ENCODE results near the gene MLKL. TPM values are rescaled to one million over a fixed set of nuclear protein-coding genes. Genes with fewer than 3 reads are reported as not detected.
"Not testable (repeated sequence)": the region's sequence is repeated elsewhere in the genome, so short reads cannot be mapped to it uniquely, and the experiment has no call there.

MLKL gene
- total RNA-seq, 2 experiments from 2014 or later = 30.3 TPM

DNA sequence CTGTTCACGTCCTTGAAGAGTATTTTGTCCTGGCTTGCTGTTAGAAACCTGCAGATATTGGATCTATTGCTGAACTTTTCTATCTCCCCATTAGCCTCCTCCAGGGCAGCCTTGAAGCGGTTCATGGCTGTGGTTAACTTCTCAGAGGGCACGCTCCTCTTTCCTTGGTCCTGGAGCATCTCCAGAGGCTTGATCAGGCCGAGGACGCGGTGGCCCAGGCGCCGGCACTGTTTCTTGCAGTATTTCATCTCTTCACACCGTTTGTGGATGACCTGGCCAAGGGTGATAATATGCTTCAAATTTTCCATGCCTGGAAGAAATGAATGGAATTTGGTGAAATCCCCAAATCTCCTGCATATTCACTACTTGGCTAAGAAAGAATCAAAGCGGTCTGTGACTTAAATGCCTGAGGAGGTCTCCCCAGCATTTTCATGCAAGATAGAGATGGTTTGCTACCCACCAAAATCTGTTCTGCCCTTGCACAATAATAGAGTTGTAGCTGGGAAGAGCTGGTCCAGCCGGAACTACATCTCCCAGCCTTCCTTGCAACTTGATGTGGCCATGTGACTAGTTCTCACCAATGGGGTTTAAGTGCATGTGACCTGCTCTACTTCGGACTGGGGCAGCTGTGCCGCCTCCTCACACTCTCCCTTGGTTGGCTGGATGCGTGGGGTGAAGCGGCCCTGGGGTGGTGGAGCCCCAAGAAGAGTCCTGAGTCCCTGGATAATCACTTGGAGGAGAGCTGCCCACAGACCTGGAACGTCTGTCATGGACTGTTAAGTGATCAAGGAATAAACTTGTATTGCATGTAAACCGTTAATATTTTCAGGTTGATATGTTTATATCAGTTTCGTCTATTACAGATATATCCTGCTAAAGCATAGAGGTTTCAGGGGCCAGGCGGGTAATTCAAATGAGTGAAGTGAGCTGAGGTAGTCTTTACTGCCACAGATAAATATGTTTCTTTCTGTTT, 4.9 kb downstream of the MLKL start:
- ATAC-seq (peak; percentile 79), DNase-seq (peak; percentile 78)
- POLR2A ChIA-PET = interaction anchor here (1.0 kb wide), 1 partner anchor 30 kb away, joined by 4 read pairs; the partner anchor contains the start of gene RFWD3
- Mint-ChIP-seq H3K27ac (peak overlapping the region; percentile 60), H3K4me1 (peaks cover 45% of the 10 kb centered on the region), H3K27me3 (no peaks in the 10 kb centered on the region), H3K4me3 (peak overlapping the region; percentile 63), H3K9me3 (ENCODE audit: low read depth) (no peaks in the 10 kb centered on the region), H3K36me3 (ENCODE audit: low read depth) (peaks cover 57% of the 10 kb centered on the region)
- CTCF ChIA-PET = interaction anchor here (0.7 to 2.2 kb wide), 6 partner anchors 9 to 172 kb away, joined by 3 to 12 read pairs (median 4); no protein-coding TSS in a partner anchor
- intact Hi-C loops (cut with DNase I, micrococcal nuclease) = no loop called here

DNA sequence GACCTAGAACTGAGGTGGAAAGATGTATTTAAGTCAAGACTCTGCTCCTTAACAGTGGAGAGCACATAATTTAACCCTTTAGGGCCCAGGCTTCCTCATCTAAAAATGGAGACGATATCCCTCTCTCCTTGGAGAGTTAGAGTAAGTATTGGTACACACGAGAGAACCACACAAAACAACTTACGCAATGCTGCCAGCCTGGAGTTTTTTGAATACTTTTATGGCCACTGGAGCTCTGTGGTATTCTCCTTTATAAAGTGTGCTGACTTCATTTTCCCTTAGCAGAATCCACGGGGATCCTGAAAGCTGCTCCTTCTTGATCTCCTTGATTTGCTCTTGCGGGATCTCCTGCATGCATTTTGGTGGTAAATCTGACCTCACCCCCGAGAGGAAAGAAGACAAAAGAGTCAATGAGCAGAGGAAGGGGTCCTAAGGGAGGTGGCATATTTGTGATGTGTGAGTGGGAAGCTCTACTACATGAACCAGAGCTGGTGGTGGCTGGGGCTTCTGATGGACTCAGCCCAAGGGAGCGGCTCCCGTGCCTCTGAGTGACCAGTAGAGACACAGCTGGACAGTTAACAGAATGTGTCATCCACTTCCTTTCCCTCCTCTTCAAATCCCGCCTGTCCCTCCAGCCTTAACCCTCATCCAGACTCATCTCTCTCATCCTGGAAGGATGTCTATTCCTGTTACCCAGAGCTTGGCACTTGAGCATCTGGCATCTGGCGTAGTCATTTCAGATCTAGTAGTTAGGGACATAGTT, 9.4 kb downstream of the MLKL start:
- DNase-seq (no peak), ATAC-seq (no peak)
- no peak overlapping the region for H3K4me3 Mint-ChIP-seq
- CTCF ChIA-PET = interaction anchor here (0.6 to 0.9 kb wide), 2 partner anchors 53 to 342 kb away, joined by 4 to 6 read pairs; no protein-coding TSS in a partner anchor
- no peak overlapping the region for H3K27ac Mint-ChIP-seq
- no peaks in the 10 kb centered on the region for H3K9me3 Mint-ChIP-seq (ENCODE audit: low read depth)
- peaks cover 14% of the 10 kb centered on the region for H3K4me1 Mint-ChIP-seq
- intact Hi-C loops (cut with DNase I, micrococcal nuclease) = no loop called here
- no peaks in the 10 kb centered on the region for H3K27me3 Mint-ChIP-seq
- POLR2A ChIA-PET = no interaction called here
- H3K36me3 Mint-ChIP-seq (ENCODE audit: low read depth) = peaks cover 64% of the 10 kb centered on the region

DNA sequence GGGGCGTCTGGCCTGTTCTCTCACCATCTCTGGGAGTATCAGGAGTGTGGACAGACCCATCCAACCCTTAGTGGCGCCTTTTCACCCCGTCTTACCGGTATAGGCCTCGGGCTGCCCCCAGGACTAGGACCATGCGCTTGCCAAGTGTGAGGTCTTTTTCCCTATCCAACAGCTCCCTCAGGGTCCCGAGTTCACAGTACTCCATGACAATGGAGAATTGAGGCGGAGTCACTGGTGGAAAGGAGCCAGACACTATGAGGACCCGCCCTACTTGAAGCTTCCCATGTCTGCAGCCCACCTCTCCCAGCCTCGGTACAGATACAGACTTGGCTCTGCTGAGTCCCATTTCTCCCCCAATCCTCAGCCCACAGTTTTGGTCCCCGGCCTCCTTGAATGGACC, 18.1 kb downstream of the MLKL start:
- DNase-seq (no peak), ATAC-seq (no peak)
- intact Hi-C loops (cut with DNase I, micrococcal nuclease) = no loop called here
- Mint-ChIP-seq H3K4me3 (no peak overlapping the region), H3K36me3 (ENCODE audit: low read depth) (peaks cover 32% of the 10 kb centered on the region), H3K27me3 (no peaks in the 10 kb centered on the region), H3K9me3 (ENCODE audit: low read depth) (no peaks in the 10 kb centered on the region), H3K4me1 (peaks cover 3% of the 10 kb centered on the region), H3K27ac (no peak overlapping the region)
- ChIA-PET POLR2A (no interaction called here), CTCF (interaction anchor here (0.6 kb wide), 1 partner anchor 664 kb away, joined by 3 read pairs; no protein-coding TSS in a partner anchor)

DNA sequence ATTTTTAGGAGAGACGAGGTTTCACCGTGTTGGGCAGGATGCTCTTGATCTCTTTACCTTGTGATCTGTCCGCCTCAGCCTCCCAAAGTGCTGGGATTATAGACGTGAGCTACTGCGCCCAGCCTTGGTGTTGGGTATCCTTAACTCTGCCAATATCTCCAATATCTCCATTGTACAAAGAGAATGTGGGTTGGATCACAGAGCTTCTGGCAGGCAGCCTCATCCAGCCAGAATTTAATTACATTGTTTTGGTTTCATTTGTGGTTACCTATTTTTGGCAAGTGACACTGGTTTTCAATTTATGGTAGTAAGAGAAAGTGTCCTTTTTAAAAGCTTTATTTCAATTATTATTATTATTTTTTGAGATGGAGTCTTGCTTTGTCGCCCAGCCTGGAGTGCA, 20.0 kb downstream of the MLKL start:
- intact Hi-C loops (cut with DNase I, micrococcal nuclease) = no loop called here
- Mint-ChIP-seq H3K27me3 (no peaks in the 10 kb centered on the region), H3K4me1 (peaks cover 3% of the 10 kb centered on the region), H3K36me3 (ENCODE audit: low read depth) (peaks cover 28% of the 10 kb centered on the region), H3K9me3 (ENCODE audit: low read depth) (no peaks in the 10 kb centered on the region), H3K27ac (no peak overlapping the region), H3K4me3 (no peak overlapping the region)
- no peak for ATAC-seq
- no peak for DNase-seq
- ChIA-PET POLR2A (interaction anchor here (0.6 kb wide), 1 partner anchor 26 kb away, joined by 6 read pairs; no protein-coding TSS in a partner anchor), CTCF (interaction anchor here (0.6 to 1.6 kb wide), 4 partner anchors 15 to 45 kb away, joined by 3 to 7 read pairs (median 4); partner anchors contain the start of gene MLKL)

DNA sequence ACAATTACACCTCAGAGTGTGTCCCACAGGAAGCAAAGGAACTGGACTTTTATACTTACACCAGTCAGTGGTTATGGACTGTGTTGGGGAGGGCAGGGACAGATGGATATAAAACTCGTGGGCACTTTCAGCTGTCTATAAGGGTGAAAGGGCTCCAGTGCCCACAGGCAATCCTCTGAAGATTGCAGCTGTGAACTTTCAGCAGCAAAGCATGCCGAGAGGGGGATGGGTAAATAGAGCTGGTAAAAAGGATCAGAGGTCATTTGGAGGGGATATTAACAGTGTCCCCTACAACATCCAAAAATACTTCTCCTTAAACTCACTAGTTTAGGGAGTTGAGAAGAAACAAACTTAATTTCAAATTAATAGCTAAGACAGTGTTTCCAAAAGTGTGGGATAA, 20.7 kb downstream of the MLKL start:
- no peak for ATAC-seq
- POLR2A ChIA-PET = no interaction called here
- intact Hi-C loops (cut with DNase I, micrococcal nuclease) = no loop called here
- no peaks in the 10 kb centered on the region for H3K9me3 Mint-ChIP-seq (ENCODE audit: low read depth)
- H3K4me1 Mint-ChIP-seq = peaks cover 3% of the 10 kb centered on the region
- CTCF ChIA-PET = interaction anchor here (0.6 to 1.7 kb wide), 5 partner anchors 13 to 44 kb away, joined by 3 to 7 read pairs (median 5); partner anchors contain the start of genes MLKL and RFWD3
- H3K36me3 Mint-ChIP-seq (ENCODE audit: low read depth) = peaks cover 25% of the 10 kb centered on the region
- no peak overlapping the region for H3K27ac Mint-ChIP-seq
- H3K27me3 Mint-ChIP-seq = no peaks in the 10 kb centered on the region
- H3K4me3 Mint-ChIP-seq = no peak overlapping the region
- DNase-seq = no peak

DNA sequence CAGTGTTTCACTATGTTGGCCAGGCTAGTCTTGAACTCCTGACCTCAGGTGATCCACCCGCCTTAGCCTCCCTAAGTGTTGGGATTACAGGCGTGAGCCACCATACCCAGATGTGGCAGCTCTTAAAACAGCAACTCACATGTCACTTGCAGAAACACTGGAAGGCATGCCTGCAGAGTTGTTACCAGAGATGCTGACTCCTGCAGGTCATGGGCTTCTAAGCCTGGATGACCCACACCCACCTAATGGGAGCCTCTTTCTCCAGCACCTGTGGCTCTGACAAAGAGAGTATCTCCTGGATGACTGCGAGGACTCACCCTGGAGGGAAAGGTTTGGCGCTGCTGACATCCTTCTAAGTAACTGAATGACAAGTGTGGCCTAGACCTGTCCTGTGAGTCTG, 22.8 kb downstream of the MLKL start:
- Mint-ChIP-seq H3K4me1 (no peaks in the 10 kb centered on the region), H3K36me3 (ENCODE audit: low read depth) (peaks cover 29% of the 10 kb centered on the region), H3K4me3 (no peak overlapping the region), H3K27me3 (no peaks in the 10 kb centered on the region), H3K27ac (peak overlapping the region; percentile 31), H3K9me3 (ENCODE audit: low read depth) (no peaks in the 10 kb centered on the region)
- DNase-seq = no peak
- intact Hi-C loops (cut with DNase I, micrococcal nuclease) = no loop called here
- ChIA-PET CTCF (no interaction called here), POLR2A (no interaction called here)
- ATAC-seq = no peak

DNA sequence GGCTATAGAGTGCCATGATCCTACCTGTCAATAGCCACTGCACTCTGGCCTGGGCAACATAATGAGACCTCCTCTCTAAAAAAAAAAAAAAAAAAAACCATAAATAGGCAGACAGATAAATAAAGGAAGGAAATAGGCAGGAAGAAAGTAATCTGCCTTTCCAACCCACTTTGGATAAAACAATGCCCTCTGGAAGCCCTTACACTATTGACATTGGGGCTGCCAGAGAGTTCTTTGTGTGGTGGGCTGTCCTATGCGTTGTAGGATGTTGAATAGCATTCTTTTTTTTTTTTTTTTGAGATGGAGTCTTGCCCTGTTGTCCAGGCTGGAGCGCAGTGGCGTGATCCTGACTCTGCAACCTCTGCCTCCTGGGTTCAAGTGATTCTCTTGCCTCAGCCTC, 26.8 kb downstream of the MLKL start:
- ChIA-PET CTCF (no interaction called here), POLR2A (no interaction called here)
- no peak for DNase-seq
- H3K4me3 Mint-ChIP-seq = no peak overlapping the region
- no peaks in the 10 kb centered on the region for H3K9me3 Mint-ChIP-seq (ENCODE audit: low read depth)
- intact Hi-C loops (cut with DNase I, micrococcal nuclease) = no loop called here
- H3K27me3 Mint-ChIP-seq = no peaks in the 10 kb centered on the region
- no peak overlapping the region for H3K27ac Mint-ChIP-seq
- H3K4me1 Mint-ChIP-seq = no peaks in the 10 kb centered on the region
- peaks cover 34% of the 10 kb centered on the region for H3K36me3 Mint-ChIP-seq (ENCODE audit: low read depth)
- ATAC-seq = no peak

DNA sequence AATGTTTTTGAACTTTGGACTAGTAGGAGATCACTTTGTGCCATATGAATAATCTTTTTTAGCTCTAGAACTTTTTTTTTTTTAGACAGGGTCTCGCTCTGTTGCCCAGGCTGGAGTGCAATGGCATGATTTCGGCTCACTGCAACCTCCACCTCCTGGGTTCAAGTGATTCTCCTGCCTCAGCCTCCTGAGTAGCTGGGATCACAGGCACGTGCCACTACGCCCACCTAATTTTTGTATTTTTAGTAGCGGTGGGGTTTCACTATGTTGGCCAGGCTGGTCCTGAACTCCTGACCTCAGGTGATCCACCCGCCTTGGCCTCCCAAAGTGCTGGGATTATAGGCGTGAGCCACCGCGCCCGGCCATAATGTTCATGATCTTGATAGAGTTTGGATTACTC, 31.8 kb downstream of the MLKL start:
- intact Hi-C loops (cut with DNase I, micrococcal nuclease); POLR2A ChIA-PET: not testable (repeated sequence)
- peaks cover 38% of the 10 kb centered on the region for H3K36me3 Mint-ChIP-seq (ENCODE audit: low read depth)

DNA sequence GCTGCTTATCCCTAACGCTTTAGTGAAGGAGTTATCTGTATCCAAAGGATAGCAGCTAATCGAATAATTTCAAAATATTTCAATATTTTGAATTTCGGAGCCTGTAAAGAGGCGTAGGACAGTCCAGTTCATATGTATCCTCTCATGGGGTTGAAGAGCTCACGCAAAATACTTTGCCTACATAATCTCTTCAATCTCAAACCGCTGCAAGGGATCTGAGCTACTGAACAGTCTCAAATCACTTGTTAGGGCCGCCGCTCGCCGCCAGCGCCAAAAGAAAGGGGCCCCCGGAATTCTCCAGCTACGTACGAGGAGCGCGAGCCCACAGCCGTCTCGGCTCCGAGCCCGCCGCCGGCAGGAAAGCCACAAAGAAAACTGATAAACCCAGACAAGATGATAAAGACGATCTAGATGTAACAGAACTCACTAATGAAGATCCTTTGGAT, 33.4 kb downstream of the MLKL start:
- H3K36me3 Mint-ChIP-seq (ENCODE audit: low read depth) = peaks cover 45% of the 10 kb centered on the region
- H3K27ac Mint-ChIP-seq = peak overlapping the region; percentile 97
- intact Hi-C loops (cut with DNase I, micrococcal nuclease) = loop anchor here (1.0 to 2.0 kb wide), 5 partner anchors 34 to 980 kb away; partner anchors contain the start of genes GLG1 (in 2 of the 2), KARS1 (in 1 of the 2), MLKL (in 1 of the 2) and TERF2IP (in 1 of the 2)
- H3K27me3 Mint-ChIP-seq = no peaks in the 10 kb centered on the region
- CTCF ChIA-PET = interaction anchor here (0.6 to 1.8 kb wide), 11 partner anchors 11 to 370 kb away, joined by 3 to 12 read pairs (median 4); partner anchors contain the start of gene MLKL
- ATAC-seq = peak; percentile 5
- POLR2A ChIA-PET = interaction anchor here (0.6 to 3.3 kb wide), 10 partner anchors 11 to 579 kb away, joined by 3 to 28 read pairs (median 5); partner anchors contain the start of genes FA2H, GLG1 and MLKL
- no peaks in the 10 kb centered on the region for H3K9me3 Mint-ChIP-seq (ENCODE audit: low read depth)
- DNase-seq = peak; percentile 58
- peak overlapping the region; percentile 83 for H3K4me3 Mint-ChIP-seq
- H3K4me1 Mint-ChIP-seq = peaks cover 37% of the 10 kb centered on the region

More for the DNA sequence above, 31.8 kb downstream of the MLKL start:
- not testable (repeated sequence) for H3K27me3 Mint-ChIP-seq; H3K27ac Mint-ChIP-seq; DNase-seq; H3K9me3 Mint-ChIP-seq (ENCODE audit: low read depth); ATAC-seq; H3K4me3 Mint-ChIP-seq
- peaks cover 21% of the 10 kb centered on the region for H3K4me1 Mint-ChIP-seq
- CTCF ChIA-PET = interaction anchor here (0.6 kb wide), 1 partner anchor 316 kb away, joined by 3 read pairs; no protein-coding TSS in a partner anchor

DNA sequence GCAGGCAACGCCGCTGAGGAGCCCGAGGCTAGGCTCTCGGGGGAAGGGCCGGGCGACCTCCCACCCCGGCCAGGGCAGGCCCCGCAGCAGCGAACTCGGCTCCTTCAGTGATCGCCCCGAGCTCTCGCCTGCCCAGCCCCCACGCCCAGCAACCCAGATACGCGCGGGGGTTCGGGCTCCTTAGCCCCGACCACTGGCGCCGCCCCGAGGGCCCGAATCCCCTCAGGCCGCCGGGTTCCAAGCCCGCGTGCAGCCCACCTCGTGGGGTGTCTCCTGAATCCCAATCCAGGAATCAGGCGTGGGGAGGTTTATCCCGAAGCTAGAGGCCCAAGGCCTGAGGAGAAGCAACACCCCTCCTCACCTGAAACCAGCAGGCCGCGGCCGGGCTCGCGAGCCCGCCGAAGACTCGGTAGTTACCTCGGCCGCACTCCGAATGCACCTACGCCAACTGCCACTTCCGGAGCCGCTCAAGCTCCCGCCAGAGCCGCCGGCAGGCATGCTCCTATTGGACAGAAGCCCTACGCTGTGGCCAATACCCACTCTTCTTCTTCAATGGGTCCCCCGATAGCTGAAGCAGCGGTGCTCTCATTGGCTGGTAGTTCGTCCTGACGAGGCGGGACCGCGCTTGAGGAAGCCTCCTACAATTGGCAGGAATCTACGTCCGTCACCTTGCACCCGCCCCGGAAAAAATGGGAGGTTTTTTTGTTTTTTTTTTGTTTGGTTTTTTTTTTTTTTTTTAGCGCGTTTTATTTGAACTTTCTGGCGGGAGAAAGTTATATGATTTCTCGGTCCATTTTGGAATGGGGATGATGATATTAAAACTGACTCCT, 34.0 kb downstream of the MLKL start, which contains the start of gene RFWD3:
TSS of gene RFWD3 (minus strand) at position 453 of the 830 bp plus-strand sequence. CDS start 5,428 bp downstream, outside the sequence.
- Mint-ChIP-seq H3K27ac (peak within 1 kb of the TSS; percentile 97), H3K4me3 (peak within 1 kb of the TSS; percentile 83), H3K27me3 (no peaks in the 10 kb centered on the region), H3K9me3 (ENCODE audit: low read depth) (no peaks in the 10 kb centered on the region), H3K36me3 (ENCODE audit: low read depth) (peaks cover 41% of the 10 kb centered on the region), H3K4me1 (peaks cover 42% of the 10 kb centered on the region)
- POLR2A ChIA-PET = interaction anchor here (0.6 to 3.3 kb wide), 12 partner anchors 11 to 579 kb away, joined by 3 to 28 read pairs (median 4); partner anchors contain the start of genes FA2H, GLG1 and MLKL
- DNase-seq = peak; percentile 98
- intact Hi-C loops (cut with DNase I, micrococcal nuclease) = loop anchor here (1.0 to 2.0 kb wide), 10 partner anchors 34 to 980 kb away; partner anchors contain the start of genes GLG1 (in 2 of the 2), MLKL (in 2 of the 2), CFDP1 (in 1 of the 2) and KARS1 (in 1 of the 2)
- peak; percentile 100 for ATAC-seq
- CTCF ChIA-PET = interaction anchor here (0.6 to 1.8 kb wide), 9 partner anchors 11 to 370 kb away, joined by 3 to 12 read pairs (median 5); partner anchors contain the start of gene MLKL

All from activated CD4-positive, alpha-beta T cell treated with anti-CD3 and anti-CD28 coated beads for 36 hours (primary cell).